Calu3 (cell line): ENCODE measurements around the gene STRIP2. TPM values are rescaled to one million over a fixed set of nuclear protein-coding genes. Genes with fewer than 3 reads are reported as not detected.

Experiments
- BruUV-seq: library from RNA; stranded (reverse); fragments of 400-500 nt; replicated peaks from 2 replicates; lab custom pipeline; 2021; lab: Mats Ljungman, UMichigan
- CTCF ChIA-PET: fragments of 300-600 bp; sonication (Branson Sonifier 250); formaldehyde crosslinking; loops from one replicate; lab custom pipeline; 2022; ENCODE audit warnings: antibody characterized with exemption; lab: Charles Lee
- DNase-seq: peaks from one replicate; pipeline ENCODE4 v3.0.0; 2022
- H3K27ac Mint-ChIP-seq: one replicate; pipeline ENCODE4 v1.8.0; 2022; ENCODE audit warnings: mixed read lengths; ENCODE audit not compliant: unreplicated experiment
- H3K27me3 Mint-ChIP-seq: one replicate; pipeline ENCODE4 v1.8.0; 2022; ENCODE audit warnings: mixed read lengths; ENCODE audit not compliant: unreplicated experiment
- H3K36me3 Mint-ChIP-seq: one replicate; pipeline ENCODE4 v1.8.0; 2022; ENCODE audit warnings: mild to moderate bottlenecking, moderate library complexity, mixed read lengths; ENCODE audit not compliant: insufficient read depth, unreplicated experiment
- H3K4me1 Mint-ChIP-seq: one replicate; pipeline ENCODE4 v1.8.0; 2022; ENCODE audit warnings: mild to moderate bottlenecking, low read depth, mixed read lengths; ENCODE audit not compliant: unreplicated experiment
- H3K4me3 Mint-ChIP-seq: one replicate; pipeline ENCODE4 v1.8.0; 2022; ENCODE audit warnings: mild to moderate bottlenecking, low read depth, moderate library complexity, mixed read lengths; ENCODE audit not compliant: unreplicated experiment
- H3K9me3 Mint-ChIP-seq: one replicate; pipeline ENCODE4 v1.8.0; 2022; ENCODE audit warnings: low read depth, mixed read lengths; ENCODE audit not compliant: unreplicated experiment
- intact Hi-C: fragments of 100-400 bp; cut with micrococcal nuclease; formaldehyde crosslinking; loops from one replicate; pipeline ENCODE4 v1.10.0; 2022; ENCODE audit not compliant: unreplicated experiment
- total RNA-seq: library from RNA; stranded (reverse); gene quantifications from 2 replicates; pipeline ENCODE4 v1.2.3, GENCODE V29; 2022
- TF ChIP-seq, protein P1 (sequence below): fragments of 200-600 bp; IDR thresholded peaks from one replicate; pipeline ENCODE4 v1.8.0; 2022; ENCODE audit warnings: antibody characterized with exemption; ENCODE audit not compliant: unreplicated experiment

The STRIP2 gene
- total RNA-seq, 1 experiment from 2014 or later, result 10.1 TPM

DNA sequence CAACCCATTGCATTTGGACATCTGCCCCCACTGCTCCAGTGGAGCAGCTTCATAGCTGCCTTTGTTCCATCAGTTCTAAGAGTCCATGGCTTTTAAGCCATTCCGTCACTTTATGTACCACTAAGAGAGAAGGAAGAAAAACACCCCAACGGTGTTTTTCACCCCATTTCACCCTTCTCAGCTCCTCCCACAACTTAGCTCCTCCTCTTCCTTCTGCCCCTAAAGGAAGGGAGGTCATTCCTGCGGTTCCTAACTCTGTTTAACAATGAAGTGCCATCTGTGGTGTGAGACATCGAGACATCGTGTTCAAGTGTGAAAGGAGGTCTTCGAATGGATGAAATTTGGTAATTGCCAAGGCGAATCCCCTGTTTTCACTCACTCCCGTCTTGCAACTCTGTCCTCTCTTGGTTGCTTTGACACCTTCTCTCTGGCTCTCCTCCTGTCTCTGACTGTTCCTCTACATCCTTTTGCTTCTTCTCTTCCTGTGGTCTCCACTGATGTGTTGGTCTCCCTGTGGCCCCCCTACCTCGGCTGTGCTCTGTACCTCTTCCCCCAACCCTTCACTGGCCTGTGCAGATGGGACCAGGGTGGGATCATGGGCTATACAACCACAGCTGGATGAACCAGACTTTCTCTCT is 91.1 kb downstream of the STRIP2 start:
- no peak overlapping the region for H3K27ac Mint-ChIP-seq

DNA sequence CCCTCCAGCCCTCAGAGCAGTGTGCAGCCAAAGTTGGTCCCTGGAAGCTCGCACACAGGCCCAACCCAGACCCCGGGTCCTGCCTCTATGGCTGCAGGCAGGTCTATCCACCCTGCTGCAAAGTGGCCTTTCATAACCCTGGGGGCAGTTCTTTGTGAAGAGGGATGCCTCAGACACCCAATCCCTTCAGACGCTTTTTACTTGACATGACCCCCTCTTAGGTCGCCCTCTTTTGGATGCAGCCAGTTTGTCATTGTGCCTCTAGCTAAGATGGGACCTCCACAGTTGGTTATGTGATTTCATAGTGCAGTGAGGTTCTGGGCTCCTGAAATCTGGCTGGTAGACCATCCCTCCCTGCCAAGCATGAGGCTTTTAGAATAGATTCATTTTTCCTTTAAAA is 95.4 kb downstream of the STRIP2 start:
- Mint-ChIP-seq H3K4me1 (peaks cover 2% of the 10 kb centered on the region), H3K9me3 (no peaks in the 10 kb centered on the region), H3K4me3 (no peak overlapping the region), H3K36me3 (no peaks in the 10 kb centered on the region), H3K27ac (no peak overlapping the region), H3K27me3 (peaks cover 14% of the 10 kb centered on the region)
- intact Hi-C loops, result no loop called here
- TF ChIP-seq, protein P1, sequence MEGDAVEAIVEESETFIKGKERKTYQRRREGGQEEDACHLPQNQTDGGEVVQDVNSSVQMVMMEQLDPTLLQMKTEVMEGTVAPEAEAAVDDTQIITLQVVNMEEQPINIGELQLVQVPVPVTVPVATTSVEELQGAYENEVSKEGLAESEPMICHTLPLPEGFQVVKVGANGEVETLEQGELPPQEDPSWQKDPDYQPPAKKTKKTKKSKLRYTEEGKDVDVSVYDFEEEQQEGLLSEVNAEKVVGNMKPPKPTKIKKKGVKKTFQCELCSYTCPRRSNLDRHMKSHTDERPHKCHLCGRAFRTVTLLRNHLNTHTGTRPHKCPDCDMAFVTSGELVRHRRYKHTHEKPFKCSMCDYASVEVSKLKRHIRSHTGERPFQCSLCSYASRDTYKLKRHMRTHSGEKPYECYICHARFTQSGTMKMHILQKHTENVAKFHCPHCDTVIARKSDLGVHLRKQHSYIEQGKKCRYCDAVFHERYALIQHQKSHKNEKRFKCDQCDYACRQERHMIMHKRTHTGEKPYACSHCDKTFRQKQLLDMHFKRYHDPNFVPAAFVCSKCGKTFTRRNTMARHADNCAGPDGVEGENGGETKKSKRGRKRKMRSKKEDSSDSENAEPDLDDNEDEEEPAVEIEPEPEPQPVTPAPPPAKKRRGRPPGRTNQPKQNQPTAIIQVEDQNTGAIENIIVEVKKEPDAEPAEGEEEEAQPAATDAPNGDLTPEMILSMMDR, result no peak
- CTCF ChIA-PET, result no interaction called here
- DNase-seq, result no peak
- no TSS peak for BruUV-seq

More for the DNA sequence above, 91.1 kb downstream of the STRIP2 start:
- H3K4me1 Mint-ChIP-seq, result peaks cover 8% of the 10 kb centered on the region
- peaks cover 5% of the 10 kb centered on the region for H3K36me3 Mint-ChIP-seq
- TF ChIP-seq, protein P1, result no peak
- intact Hi-C loops, result no loop called here
- BruUV-seq, result no TSS peak
- CTCF ChIA-PET, result no interaction called here
- H3K4me3 Mint-ChIP-seq, result no peak overlapping the region
- DNase-seq, result no peak
- H3K9me3 Mint-ChIP-seq, result no peaks in the 10 kb centered on the region
- H3K27me3 Mint-ChIP-seq, result peaks cover 43% of the 10 kb centered on the region

DNA sequence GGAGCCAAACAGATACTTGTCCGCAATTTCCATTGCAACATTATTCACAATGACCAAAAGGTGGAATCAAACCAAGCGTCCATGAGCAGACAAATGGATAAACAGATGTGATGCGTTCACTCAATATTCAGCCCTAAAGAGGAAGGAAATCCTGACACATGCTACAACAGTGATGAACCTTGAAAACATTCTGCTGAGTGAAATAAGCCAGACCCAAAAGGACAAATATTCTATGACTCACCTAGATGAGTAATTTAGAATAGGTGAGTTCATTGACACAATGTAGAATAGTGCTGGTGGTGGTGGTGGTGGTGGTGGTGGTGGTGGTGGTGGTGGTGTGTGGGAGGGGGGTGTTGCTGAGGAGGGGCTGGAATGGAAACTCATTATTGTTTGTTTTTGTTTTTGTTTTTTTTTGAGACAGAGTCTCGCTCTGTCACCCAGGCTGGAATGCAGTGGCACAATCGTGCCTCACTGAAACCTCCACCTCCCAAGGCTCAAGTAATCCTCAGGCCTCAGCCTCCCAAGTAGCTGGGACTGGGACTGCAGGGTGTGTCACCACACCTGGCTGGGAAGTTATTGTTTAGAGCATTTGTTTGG is 96.7 kb downstream of the STRIP2 start:
- Mint-ChIP-seq H3K4me1 (no peaks in the 10 kb centered on the region), H3K4me3 (no peak overlapping the region), H3K36me3 (no peaks in the 10 kb centered on the region), H3K9me3 (no peaks in the 10 kb centered on the region), H3K27ac (no peak overlapping the region), H3K27me3 (peaks cover 4% of the 10 kb centered on the region)
- TF ChIP-seq, protein P1, result no peak
- CTCF ChIA-PET, result no interaction called here
- BruUV-seq, result no TSS peak
- DNase-seq, result peak; percentile 16
- intact Hi-C loops, result no loop called here

DNA sequence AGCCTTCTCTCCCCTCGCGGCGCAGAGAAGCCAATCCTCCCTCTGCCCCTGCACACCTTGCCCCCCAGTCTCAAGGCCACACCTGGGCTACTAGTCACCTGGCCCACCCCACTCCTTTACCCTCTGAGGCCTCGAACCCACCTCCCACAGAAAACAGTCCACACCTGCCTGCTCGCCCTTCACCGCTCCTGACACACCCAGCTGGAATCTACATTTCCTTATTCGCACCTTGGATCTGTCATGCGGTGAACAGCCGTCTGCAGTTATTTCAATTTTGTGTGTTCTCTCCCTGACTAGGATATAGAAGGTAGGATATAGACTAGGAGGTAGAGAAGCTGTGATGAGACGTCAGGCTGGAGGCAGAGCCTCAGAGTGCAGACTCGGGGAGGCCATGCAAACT is 97.5 kb downstream of the STRIP2 start:
- H3K4me3 Mint-ChIP-seq, result no peak overlapping the region
- no peaks in the 10 kb centered on the region for H3K36me3 Mint-ChIP-seq
- no peaks in the 10 kb centered on the region for H3K9me3 Mint-ChIP-seq
- no peak for DNase-seq
- BruUV-seq, result no TSS peak
- H3K4me1 Mint-ChIP-seq, result no peaks in the 10 kb centered on the region
- no peak overlapping the region for H3K27ac Mint-ChIP-seq
- intact Hi-C loops, result no loop called here
- H3K27me3 Mint-ChIP-seq, result no peaks in the 10 kb centered on the region
- TF ChIP-seq, protein P1, result no peak
- CTCF ChIA-PET, result no interaction called here
